BE2C (cell line): ENCODE results near the gene SAMSN1.

ENCODE experiments used
- DNase-seq: peaks from one replicate; pipeline ENCODE4 v3.0.0-alpha.2; 2020
- H3K27me3 ChIP-seq: fragments of 250-450 bp; sonication (Bioruptor Pico); 2 replicates; pipeline ENCODE4 v1.5.1; 2020; ENCODE audit warnings: mild to moderate bottlenecking
- H3K36me3 ChIP-seq: fragments of 250-450 bp; sonication (Bioruptor Pico); 2 replicates; pipeline ENCODE4 v1.5.1; 2020; ENCODE audit warnings: mild to moderate bottlenecking
- H3K4me1 ChIP-seq: fragments of 250-450 bp; sonication (Bioruptor Pico); 2 replicates; pipeline ENCODE4 v1.5.1; 2020
- H3K4me3 ChIP-seq: 2 replicates; pipeline ENCODE4 v1.5.1; 2011; ENCODE audit warnings: low read depth, low read length
- H3K9me3 ChIP-seq: fragments of 250-450 bp; sonication (Bioruptor Pico); 2 replicates; pipeline ENCODE4 v1.5.1; 2020
- TF ChIP-seq, protein P1 (sequence below): IDR thresholded peaks from 2 replicates; pipeline ENCODE4 v1.5.1; 2012; ENCODE audit warnings: mild to moderate bottlenecking, low read depth, low read length

The SAMSN1 gene

DNA sequence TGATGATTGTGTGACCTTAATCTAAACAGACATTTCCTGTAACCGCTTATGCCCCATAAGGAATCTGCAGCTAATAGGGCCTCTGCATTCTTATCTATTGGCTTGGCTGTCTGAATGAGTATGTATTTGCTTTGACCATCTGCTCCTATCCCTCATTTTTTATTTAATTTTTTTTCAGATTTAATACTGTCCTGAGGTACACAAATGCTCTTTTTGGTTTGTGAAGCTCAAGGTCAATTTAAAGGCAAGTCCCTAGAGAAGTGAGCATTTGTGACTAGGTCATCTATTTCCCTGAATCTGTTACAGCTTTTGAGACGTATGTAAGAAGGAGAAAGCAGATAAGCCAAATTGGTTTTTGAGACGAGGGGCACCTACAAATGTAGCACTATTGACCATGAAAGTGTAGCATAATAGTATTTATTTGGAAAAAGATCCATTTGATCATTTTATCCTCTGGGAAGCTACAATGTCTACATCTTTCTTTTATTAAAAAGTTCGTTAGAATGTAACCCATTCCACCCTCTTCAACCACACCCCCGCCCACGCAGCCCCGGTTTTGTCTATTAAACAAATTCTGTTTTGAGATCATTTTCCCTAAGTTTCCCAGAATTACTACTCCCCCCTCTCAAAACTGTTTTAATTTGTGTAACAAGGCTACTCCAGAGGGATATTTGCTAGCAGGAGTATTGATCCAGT, 93.9 kb downstream of the SAMSN1 start:
- H3K4me3 ChIP-seq: no peak overlapping the region
- no peaks in the 10 kb centered on the region for H3K9me3 ChIP-seq
- no peaks in the 10 kb centered on the region for H3K4me1 ChIP-seq
- no peak for DNase-seq
- no peaks in the 10 kb centered on the region for H3K36me3 ChIP-seq
- H3K27me3 ChIP-seq: no peaks in the 10 kb centered on the region
- TF ChIP-seq, protein P1, sequence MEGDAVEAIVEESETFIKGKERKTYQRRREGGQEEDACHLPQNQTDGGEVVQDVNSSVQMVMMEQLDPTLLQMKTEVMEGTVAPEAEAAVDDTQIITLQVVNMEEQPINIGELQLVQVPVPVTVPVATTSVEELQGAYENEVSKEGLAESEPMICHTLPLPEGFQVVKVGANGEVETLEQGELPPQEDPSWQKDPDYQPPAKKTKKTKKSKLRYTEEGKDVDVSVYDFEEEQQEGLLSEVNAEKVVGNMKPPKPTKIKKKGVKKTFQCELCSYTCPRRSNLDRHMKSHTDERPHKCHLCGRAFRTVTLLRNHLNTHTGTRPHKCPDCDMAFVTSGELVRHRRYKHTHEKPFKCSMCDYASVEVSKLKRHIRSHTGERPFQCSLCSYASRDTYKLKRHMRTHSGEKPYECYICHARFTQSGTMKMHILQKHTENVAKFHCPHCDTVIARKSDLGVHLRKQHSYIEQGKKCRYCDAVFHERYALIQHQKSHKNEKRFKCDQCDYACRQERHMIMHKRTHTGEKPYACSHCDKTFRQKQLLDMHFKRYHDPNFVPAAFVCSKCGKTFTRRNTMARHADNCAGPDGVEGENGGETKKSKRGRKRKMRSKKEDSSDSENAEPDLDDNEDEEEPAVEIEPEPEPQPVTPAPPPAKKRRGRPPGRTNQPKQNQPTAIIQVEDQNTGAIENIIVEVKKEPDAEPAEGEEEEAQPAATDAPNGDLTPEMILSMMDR: no peak

DNA sequence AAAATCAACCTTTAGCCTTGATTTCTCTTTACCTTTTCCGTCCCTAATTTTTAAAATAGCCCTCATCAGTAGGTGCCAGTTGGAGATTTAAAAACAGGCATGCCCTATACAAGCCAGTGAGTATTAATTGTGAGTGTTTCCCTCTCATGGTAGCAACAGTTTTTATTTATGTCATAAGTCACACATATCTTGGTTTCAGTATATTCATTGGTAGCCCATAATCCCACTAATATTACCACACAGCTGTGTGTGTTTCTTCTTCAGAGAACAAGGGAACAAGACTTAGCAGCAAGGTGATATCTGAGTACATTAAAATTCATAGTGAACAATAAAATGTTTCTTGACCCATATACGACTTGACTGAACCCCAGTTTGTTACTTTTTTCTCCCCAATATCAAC, 94.6 kb downstream of the SAMSN1 start:
- no peak for DNase-seq
- no peaks in the 10 kb centered on the region for H3K27me3 ChIP-seq
- H3K9me3 ChIP-seq: no peaks in the 10 kb centered on the region
- no peak overlapping the region for H3K4me3 ChIP-seq
- TF ChIP-seq, protein P1: no peak
- no peaks in the 10 kb centered on the region for H3K36me3 ChIP-seq
- no peaks in the 10 kb centered on the region for H3K4me1 ChIP-seq

DNA sequence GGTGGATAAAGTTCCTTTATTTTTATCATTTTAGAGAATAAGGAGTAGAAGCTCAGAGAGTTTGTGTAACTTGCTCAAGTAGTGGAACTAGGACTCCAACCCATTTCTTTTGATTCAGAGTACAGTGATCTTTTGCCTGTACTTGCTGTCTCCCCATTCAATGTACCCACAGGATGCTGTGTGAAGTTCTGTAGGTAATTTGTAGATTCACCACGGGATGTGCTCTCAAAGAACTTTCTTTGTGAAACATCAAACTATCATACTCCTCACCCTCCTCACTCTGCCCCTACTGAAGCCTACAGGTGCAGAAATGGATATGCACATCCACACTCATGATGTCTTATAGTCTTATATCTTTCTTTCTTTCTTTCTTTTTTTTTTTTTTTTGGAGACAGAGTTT, 97.3 kb downstream of the SAMSN1 start:
- no peak overlapping the region for H3K4me3 ChIP-seq
- no peak for DNase-seq
- H3K9me3 ChIP-seq: no peaks in the 10 kb centered on the region
- H3K36me3 ChIP-seq: no peaks in the 10 kb centered on the region
- TF ChIP-seq, protein P1: no peak
- no peaks in the 10 kb centered on the region for H3K27me3 ChIP-seq
- H3K4me1 ChIP-seq: no peaks in the 10 kb centered on the region

DNA sequence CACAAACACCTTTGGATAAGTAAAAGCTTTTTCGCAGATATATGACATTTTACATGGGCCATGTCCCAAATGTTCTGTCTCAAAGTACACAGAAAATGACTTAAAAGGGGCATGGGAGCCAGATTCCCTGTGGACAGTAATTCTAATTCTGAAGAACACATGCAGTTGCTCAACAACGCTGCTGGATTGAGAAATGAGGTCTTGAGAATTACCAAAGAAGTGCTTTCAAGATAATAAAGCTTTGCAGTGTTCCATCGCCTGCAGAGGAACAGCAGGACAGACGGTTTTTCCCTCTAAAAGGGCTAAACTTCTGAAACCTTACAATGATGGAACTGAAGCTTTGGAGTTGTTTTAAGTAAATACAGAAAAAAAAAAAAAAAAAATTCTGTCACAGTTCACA, 107.9 kb downstream of the SAMSN1 start:
- H3K36me3 ChIP-seq: no peaks in the 10 kb centered on the region
- DNase-seq: no peak
- H3K4me3 ChIP-seq: no peak overlapping the region
- no peaks in the 10 kb centered on the region for H3K27me3 ChIP-seq
- H3K9me3 ChIP-seq: no peaks in the 10 kb centered on the region
- no peaks in the 10 kb centered on the region for H3K4me1 ChIP-seq
- TF ChIP-seq, protein P1: no peak

DNA sequence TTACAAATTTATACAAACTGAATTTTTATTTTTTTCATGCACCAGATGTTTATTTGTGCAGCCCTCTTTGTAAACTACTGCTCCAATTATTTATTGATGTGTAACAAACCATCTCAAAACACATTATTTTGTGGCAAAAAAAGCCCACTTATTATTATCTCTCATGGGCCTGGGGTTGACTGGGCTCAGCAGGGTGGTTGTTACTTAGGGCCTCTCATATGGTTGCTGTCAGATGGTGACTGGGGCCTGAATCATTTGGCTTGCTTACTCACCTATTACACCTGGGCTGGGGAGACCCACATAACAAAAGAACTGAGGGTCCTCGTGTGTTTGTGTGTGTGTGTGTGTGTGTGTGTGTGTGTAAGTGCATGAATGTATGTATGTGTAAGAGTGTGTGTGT, 110.7 kb downstream of the SAMSN1 start:
- no peaks in the 10 kb centered on the region for H3K27me3 ChIP-seq
- DNase-seq: no peak
- no peak overlapping the region for H3K4me3 ChIP-seq
- TF ChIP-seq, protein P1: no peak
- H3K36me3 ChIP-seq: no peaks in the 10 kb centered on the region
- H3K9me3 ChIP-seq: no peaks in the 10 kb centered on the region
- no peaks in the 10 kb centered on the region for H3K4me1 ChIP-seq
